Measurements from ENCODE around the gene P2RX2.

The P2RX2 gene

GRCh38 chr12:132660052-132660451, 41.5 kb downstream of the P2RX2 start:
- in situ Hi-C loops (cut with HindIII; ENCODE audit: low pct_unique_long_range_greater_than_20kb, low sequenced_read_pairs): no loop called here
- no peak for DNase-seq (ENCODE audit: low read depth in 1 of 2, low spot score in 1 of 2)
- no peak for TF ChIP-seq JUND (IDR thresholded peaks at IDR 0.05; ENCODE audit: low read depth)

- in situ Hi-C loops (cut with HindIII; ENCODE audit: low pct_unique_long_range_greater_than_20kb, low sequenced_read_pairs): no loop called here
- no peak for TF ChIP-seq JUND (IDR thresholded peaks at IDR 0.05; ENCODE audit: low read depth)
- DNase-seq (ENCODE audit: low read depth in 1 of 2, low spot score in 1 of 2): no peak
Measured at GRCh38 chr12:132660996-132661395, 42.4 kb downstream of the P2RX2 start.

GRCh38 chr12:132661972-132662371, 43.4 kb downstream of the P2RX2 start:
- TF ChIP-seq JUND (IDR thresholded peaks at IDR 0.05; ENCODE audit: low read depth): no peak
- in situ Hi-C loops (cut with HindIII; ENCODE audit: low pct_unique_long_range_greater_than_20kb, low sequenced_read_pairs): no loop called here
- no peak for DNase-seq (ENCODE audit: low read depth in 1 of 2, low spot score in 1 of 2)

GRCh38 chr12:132662901-132663755, 44.6 kb downstream of the P2RX2 start:
- in situ Hi-C loops (cut with HindIII; ENCODE audit: low pct_unique_long_range_greater_than_20kb, low sequenced_read_pairs): no loop called here
- no peak for TF ChIP-seq JUND (IDR thresholded peaks at IDR 0.05; ENCODE audit: low read depth)
- DNase-seq (ENCODE audit: low read depth in 1 of 2, low spot score in 1 of 2): no peak

GRCh38 chr12:132664206-132665148, 45.9 kb downstream of the P2RX2 start:
- no peak for TF ChIP-seq JUND (IDR thresholded peaks at IDR 0.05; ENCODE audit: low read depth)
- no peak for DNase-seq (ENCODE audit: low read depth in 1 of 2, low spot score in 1 of 2)
- in situ Hi-C loops (cut with HindIII; ENCODE audit: low pct_unique_long_range_greater_than_20kb, low sequenced_read_pairs): no loop called here

GRCh38 chr12:132665149-132665491, 46.5 kb downstream of the P2RX2 start:
- no peak for DNase-seq (ENCODE audit: low read depth in 1 of 2, low spot score in 1 of 2)
- TF ChIP-seq JUND (IDR thresholded peaks at IDR 0.05; ENCODE audit: low read depth): no peak
- in situ Hi-C loops (cut with HindIII; ENCODE audit: low pct_unique_long_range_greater_than_20kb, low sequenced_read_pairs): no loop called here

GRCh38 chr12:132665794-132666193, 47.2 kb downstream of the P2RX2 start:
- TF ChIP-seq JUND (IDR thresholded peaks at IDR 0.05; ENCODE audit: low read depth): no peak
- in situ Hi-C loops (cut with HindIII; ENCODE audit: low pct_unique_long_range_greater_than_20kb, low sequenced_read_pairs): no loop called here
- no peak for DNase-seq (ENCODE audit: low read depth in 1 of 2, low spot score in 1 of 2)

GRCh38 chr12:132668191-132669088, 49.9 kb downstream of the P2RX2 start:
- no peak for DNase-seq (ENCODE audit: low read depth in 1 of 2, low spot score in 1 of 2)
- TF ChIP-seq JUND (IDR thresholded peaks at IDR 0.05; ENCODE audit: low read depth): no peak
- in situ Hi-C loops (cut with HindIII; ENCODE audit: low pct_unique_long_range_greater_than_20kb, low sequenced_read_pairs): no loop called here

GRCh38 chr12:132669166-132669879, 50.7 kb downstream of the P2RX2 start:
- in situ Hi-C loops (cut with HindIII; ENCODE audit: low pct_unique_long_range_greater_than_20kb, low sequenced_read_pairs): no loop called here
- DNase-seq (ENCODE audit: low read depth in 1 of 2, low spot score in 1 of 2): no peak
- TF ChIP-seq JUND (IDR thresholded peaks at IDR 0.05; ENCODE audit: low read depth): no peak

All from T47D (cell line).